GM12875 (cell line): Measurements from ENCODE around the gene VPS35.

ENCODE experiments used
- H3K4me3 ChIP-seq: one replicate; pipeline ENCODE4 v1.5.1; 2011; ENCODE audit warnings: low read depth, low read length, control low read depth
- CTCF ChIP-seq: IDR thresholded peaks from 2 replicates; pipeline ENCODE4 v1.5.1; 2011; ENCODE audit warnings: low read depth, mild to moderate bottlenecking, control low read depth, inconsistent platforms, low read length, moderate library complexity, borderline replicate concordance; ENCODE audit not compliant: insufficient read depth

VPS35 gene

DNA sequence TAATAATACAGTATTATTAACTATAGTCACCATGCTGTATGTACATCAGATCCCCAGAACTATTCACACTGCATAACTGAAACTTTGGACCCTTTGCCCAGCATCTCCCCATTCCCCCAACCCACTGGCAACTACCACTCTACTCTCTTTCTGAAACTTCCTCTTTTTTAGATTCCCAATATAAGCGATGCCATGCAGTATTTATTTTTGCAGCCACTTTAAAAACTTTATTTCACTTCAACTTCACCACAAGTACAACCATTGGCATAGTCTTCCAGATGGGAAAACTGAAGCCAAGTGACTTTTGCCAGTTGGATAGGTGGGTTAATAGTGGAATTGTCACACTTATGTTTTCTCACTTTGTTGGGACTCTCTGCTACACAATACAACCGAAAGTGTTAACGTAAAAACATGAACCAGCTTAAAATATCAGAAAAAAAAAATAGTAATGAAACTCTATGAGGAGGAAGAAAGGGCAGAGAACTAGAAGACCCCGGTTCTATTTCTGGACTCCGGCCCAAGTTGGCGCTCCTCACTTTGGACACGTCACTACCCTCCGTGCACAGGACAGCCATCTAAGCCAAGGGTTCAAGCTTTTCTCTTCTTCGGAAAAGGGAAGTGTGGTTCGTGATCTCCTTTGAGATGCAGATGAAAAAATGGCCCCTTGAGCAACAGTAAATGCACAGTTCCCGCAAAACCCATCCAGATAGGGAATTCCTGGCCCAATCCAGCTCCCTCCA, 68.5 kb downstream of the VPS35 start:
- peak overlapping the region; percentile 84 for H3K4me3 ChIP-seq
- TF ChIP-seq CTCF = no peak

DNA sequence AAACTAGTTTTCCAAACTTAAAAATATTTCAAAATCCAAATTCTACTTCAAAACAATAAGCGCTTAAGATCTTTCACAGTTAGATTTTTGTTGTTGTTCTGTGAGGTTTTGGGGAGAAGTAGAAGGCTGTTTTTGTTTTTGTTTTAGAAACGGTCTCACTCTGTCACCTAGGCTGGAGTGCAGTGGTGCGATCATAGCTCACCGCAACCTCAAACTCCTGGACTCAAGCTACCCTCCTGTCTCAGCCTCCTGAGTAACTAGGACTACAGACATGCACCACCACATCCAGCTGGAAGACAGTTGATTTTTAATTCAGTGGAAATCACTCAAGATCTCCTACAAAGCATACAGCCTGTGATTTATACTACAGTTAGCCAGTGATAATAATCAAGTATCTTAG, 70.5 kb downstream of the VPS35 start:
- no peak for TF ChIP-seq CTCF
- no peak overlapping the region for H3K4me3 ChIP-seq

- H3K4me3 ChIP-seq = no peak overlapping the region
- no peak for TF ChIP-seq CTCF
Observed at GRCh38 chr16:46614006-46614405, 75.0 kb downstream of the VPS35 start.

- no peak overlapping the region for H3K4me3 ChIP-seq
- no peak for TF ChIP-seq CTCF
Observed at GRCh38 chr16:46613352-46613751, 75.6 kb downstream of the VPS35 start.

- H3K4me3 ChIP-seq = no peak overlapping the region
- 0 out of 2 replicates have a peak, but pooled peaks have one; percentile 2 for TF ChIP-seq CTCF
Observed at GRCh38 chr16:46612121-46612520, 76.9 kb downstream of the VPS35 start.

GRCh38 chr16:46607529-46607928, 81.4 kb downstream of the VPS35 start:
- H3K4me3 ChIP-seq = no peak overlapping the region
- no peak for TF ChIP-seq CTCF

DNA sequence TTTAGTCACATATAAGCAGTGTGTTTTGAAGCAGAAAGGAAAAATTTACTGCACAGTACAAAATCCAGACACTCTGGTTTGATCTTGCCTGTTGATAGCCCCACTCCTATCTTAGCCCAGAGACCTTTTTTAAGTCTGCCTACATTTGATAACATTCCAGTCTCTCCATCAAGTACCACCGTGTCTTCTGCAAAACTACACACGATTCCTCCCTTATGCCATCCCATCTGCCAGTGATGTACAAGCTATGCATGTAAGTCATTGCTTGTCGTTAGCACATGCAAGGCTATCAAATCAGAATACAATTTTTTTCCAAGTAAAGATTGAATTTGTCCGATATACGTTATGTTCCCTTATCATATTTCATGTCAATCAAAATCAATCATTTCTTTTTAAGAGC, 82.7 kb downstream of the VPS35 start:
- TF ChIP-seq CTCF = no peak
- no peak overlapping the region for H3K4me3 ChIP-seq
